HG03521 (cell line): ENCODE measurements around the gene SIRPG.
"Not testable (repeated sequence)": the region's sequence is repeated elsewhere in the genome, so short reads cannot be mapped to it uniquely, and the experiment has no call there.

Experiments
- ATAC-seq: cut with Tn5 transposase; IDR thresholded peaks from one replicate; pipeline ENCODE4 v1.9.1; 2021; ENCODE audit warnings: mild to moderate bottlenecking, moderate library complexity; ENCODE audit not compliant: unreplicated experiment

SIRPG gene

DNA sequence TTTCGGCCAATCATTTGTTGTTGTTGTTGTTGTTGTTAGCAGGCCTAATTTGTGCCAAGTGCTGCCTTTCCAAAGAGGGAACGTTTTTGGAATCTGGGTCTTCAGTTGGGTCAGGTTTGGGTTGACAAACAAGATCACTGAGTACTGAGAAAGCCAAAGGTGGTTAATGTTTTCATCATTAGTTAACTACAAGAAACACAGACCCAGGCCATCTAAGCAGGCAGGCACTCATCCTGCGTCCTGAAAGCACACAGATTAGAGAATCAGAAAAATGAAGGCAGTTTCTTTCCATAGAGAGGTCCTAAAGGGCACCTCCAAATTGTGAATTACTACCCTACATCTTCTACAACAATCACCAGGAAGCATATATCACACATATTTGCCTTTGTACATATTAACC lies 15.1 kb upstream of the SIRPG start:
- no peak for ATAC-seq

DNA sequence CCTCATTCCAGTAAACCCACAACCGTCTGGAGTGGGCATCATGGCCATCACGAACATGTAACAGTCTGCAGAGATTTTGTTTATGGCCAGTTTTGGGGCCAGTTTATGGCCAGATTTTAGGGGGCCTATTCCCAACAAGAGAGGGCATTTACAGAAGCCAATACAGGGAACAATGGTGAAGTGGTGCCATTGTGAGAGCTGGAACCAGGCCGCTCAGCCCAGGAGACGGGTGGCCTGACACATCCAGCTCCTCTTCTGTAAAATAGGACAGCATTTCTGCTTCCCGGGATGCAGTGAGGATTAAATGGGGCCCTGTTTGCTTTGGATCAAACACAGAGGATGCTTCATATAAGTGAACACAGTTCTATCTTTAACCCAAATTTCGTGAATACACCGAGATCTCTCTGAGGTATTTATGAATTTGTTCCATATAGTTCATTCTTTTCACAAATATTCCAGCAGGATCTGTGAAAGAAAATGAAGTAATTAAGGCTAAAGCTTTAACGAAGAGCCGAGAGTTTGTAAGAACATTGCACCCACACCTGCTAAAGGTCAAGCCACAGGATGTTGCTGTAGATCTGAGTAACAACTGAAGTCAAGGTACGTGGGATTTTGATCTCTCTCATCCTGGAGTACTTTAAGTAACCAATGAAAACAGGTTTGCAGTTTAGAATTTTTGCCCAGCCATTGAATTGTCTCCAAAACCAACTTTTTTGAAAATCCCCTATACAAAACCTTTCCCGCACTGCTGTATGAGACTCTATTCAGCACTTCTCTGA lies 14.5 kb upstream of the SIRPG start:
- no peak for ATAC-seq

DNA sequence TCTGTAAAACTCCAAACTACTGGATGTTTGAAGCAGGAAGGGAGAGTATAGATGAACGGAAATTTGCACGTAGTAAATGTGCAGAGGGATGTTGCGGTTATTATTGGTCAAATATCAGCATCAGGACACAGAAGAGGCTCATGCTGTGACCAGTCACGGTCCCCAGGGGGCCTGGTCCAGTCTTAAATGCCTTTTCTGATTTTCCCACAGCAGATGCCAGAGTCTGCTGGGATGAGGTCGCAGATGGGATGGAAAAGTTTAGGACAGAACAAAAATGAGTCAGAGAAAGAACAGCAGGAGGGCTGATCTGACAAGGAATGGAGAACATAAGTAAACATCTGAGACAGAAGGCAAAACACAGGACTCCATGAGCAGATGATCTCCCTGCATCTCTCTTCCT lies 11.7 kb upstream of the SIRPG start:
- ATAC-seq: no peak

DNA sequence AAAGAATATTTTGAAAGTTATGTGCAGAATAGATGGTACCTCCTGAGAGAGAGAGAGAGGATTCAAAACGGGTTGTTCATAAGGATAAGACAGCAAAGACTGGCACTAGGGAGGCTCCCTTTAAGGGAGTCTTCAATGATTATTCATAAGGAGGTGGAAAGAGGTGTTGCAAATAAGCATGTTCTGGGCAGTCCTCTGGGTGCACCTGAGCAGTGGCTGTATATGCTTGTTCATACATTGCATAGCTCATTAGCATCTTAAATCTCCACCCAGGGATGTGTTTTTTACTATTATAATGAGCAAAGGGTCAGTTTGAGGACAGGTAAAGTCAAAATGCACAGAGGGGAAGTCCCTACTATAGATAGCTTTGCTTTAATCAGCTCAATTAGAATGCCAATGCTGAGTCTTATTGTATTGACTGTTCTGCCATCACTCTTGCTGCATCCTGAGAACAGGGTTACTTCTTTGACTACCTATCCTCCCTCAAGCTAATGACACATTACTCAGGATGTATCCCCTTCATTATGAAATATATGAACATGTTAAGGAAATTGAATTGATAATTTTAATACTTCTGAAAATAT lies 10.0 kb upstream of the SIRPG start:
- no peak for ATAC-seq

DNA sequence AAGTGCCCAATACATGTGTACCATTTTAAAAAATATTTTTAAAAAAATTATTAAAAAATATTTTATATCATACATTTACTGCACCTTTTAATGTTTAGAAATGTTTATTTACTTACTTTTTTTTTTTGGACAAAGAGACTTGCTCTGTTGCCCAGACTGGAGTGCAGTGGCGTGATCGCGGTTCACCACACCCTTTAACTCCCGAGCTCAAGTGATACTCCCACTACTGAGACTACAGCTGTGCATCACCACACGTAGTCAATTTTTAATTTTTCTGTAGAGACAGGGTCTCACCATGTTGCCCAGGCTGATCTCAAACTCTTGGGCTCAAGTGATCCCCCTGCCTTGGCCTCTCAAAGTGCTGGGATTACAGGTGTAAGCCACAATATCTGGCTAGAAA lies 9.2 kb upstream of the SIRPG start:
- no peak for ATAC-seq

DNA sequence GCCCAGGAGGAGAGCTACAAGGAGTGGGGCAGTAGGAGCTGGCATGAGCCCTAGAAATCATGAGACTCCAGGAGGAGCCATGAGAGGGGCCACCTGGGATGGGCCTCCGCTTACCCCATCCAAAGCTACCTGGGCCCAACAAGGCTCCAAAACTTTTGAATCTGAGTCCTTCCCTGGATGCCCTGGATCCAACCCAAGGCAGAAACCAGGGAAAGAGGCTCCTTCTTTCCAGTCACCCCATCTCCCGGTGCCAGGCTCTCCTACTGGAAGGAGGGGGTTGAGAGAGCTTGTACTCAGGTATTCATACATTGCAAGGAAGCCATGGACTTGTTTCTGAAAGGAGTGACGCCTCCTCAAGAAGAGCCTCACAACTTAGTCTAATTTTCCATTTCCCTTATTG lies 7.8 kb upstream of the SIRPG start:
- no peak for ATAC-seq

DNA sequence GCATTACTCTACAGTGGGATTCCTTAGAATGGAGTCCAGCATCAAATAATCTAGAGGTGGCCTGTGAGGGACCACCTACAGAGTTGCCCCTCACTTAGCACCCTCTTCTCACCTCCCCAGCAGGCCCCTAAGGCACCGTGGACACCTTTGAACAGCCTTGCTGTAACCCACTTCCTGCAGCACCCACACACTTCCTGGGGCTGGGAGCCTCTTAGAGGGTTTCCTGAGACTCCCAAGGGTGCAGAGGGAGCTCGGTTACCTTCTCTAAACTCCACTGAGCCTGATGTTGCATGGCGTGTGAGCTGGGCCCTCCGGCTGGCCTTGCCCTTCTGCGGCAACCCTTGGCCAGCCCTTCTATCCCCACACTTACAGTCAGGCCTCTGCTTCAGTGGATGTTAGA lies 7.3 kb upstream of the SIRPG start:
- ATAC-seq: no peak

DNA sequence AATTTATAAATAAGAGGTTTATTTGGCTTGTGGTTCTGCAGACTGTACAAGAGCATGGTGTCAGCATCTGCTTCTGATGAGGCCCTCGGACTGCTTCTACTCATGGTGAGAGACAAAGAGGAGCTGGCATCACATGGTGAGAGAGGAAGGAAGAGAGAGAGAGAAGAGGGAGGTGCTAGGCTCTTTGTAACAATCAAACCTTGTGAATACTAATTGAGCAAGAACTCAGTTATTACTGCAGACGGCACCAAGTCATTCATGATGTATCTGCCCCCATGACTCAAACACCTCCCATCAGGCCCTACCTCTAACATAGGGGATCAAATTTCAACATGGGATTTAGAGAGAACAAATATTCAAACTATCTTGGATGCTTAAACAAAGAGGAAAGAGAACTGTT lies 6.3 kb upstream of the SIRPG start:
- no peak for ATAC-seq

DNA sequence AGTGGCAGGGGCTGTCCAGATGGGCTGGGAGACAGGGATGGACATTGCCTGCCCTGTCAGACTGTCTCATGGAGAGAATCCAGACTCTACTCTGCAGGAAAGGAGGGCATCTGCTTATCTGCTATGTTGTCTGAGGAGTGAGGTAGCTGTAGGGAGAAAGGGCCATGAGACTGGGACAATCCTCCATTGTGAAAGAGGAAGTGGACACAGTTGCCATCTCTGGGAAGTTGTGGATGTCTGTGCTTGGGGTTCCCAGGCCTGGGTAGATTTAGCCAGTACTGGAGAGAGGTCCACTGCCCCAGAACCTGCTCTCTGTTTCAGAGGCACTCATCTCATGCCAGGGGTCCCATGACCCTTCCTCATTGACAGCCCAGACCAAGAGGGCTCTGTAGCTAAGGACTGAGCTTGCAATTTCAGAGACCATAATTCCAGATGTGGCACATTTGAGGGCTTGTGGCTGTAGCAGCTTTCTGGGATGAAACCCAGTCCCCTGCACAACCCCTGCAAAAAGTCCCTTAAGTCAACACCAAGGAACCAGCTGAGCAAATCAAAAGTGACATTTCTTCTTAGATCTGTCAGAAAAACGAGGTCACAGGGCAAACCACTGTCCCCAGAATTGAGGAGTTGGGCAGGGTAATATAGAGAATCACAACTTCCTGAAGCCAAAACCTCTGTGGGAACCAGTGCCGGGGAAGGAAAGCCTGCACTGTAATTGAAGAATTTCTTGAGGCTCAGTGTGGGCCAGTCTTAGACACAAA lies 4.1 kb upstream of the SIRPG start:
- ATAC-seq: no peak

DNA sequence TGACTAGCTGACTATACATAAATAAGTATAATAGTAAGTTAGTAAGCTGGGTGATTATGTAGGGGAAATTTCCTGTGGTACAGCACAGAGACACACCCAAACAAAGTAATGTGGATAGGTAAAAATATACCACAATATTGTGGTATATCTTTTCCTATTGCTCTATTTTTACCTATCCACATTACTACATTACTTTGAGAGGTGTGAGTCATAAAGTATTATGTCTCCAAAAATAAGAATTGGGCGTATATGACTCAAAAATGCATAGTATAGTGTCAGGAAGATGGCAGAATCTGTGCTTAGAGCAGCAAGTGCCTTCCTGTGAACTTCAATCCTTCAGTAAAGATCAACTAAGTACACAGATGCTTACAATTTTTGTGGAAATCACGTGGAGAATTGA lies 2.7 kb upstream of the SIRPG start:
- no peak for ATAC-seq

DNA sequence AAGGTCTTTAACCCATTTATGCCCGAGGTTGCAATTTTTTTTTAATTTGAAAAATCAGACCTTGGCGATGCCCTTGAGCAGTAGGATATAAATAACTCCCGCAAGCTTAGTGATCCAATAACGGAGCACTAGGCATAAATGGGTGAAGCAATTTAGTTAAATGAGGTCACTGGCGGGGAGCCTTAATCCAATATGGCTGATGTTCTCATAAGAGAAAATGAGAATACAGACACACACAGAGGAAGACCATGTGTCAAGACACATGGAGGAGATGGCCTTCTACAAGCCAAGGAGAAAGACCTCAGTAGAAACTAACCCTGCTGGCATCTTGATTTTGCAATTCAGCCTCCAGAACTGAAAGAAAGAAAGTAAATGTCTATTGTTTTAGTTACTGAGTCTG lies 735 bp downstream of the SIRPG start:
- no peak for ATAC-seq

DNA sequence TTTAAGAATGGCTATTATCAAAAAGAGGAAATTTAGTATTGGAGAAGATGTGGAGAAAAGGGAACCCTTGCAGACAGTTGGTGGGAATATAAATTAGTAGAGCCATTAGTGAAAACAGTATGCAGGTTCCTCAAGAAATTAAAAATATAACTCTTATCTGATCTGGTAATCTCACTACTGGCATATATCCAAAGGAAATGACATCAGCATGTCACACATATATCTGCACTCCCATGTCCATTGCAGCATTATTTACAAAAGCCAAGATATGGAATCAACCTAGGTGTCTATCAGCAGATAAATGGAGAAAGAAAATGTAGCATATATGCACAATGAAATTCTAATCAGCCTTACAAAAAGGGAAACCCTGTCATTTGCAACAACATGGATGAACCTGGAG lies 2.6 kb downstream of the SIRPG start:
- ATAC-seq: no peak

DNA sequence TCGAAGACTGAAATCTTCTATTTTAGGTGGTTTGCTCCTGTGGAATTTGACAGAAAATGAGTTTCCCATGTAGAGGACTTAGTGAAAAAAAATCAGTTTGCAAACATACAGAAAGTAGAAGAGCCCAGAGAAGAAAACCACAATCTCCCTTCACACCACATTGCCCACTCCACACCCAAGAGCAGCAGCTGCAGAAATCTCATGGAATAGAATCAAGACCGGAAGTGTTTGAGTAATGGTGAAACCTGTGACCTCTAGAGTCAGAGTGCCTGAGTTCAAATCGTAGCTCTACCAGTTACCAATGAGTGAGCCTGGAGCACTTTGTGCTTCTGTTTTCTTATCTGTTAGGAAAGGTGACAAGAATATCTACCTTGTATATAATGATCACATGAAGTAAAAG lies 4.6 kb downstream of the SIRPG start:
- no peak for ATAC-seq

DNA sequence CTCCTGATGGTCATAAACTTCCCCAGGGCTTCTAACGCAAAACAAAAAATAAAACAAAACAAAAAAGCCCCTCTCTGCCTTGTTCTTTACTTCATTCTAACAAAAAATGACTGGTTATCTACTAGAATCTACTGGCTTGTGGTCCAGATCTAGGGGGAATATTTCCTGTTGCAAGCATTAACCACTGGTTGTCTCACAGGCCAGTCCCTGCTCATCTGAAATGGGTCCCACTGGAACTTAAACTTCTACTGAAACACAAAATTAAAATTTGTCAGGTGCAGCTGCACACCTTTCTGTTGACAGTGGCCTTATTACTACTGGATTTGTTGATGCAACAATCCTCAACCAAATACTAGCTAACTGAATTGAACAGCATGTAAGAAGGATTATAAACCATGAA lies 5.5 kb downstream of the SIRPG start:
- ATAC-seq: no peak

DNA sequence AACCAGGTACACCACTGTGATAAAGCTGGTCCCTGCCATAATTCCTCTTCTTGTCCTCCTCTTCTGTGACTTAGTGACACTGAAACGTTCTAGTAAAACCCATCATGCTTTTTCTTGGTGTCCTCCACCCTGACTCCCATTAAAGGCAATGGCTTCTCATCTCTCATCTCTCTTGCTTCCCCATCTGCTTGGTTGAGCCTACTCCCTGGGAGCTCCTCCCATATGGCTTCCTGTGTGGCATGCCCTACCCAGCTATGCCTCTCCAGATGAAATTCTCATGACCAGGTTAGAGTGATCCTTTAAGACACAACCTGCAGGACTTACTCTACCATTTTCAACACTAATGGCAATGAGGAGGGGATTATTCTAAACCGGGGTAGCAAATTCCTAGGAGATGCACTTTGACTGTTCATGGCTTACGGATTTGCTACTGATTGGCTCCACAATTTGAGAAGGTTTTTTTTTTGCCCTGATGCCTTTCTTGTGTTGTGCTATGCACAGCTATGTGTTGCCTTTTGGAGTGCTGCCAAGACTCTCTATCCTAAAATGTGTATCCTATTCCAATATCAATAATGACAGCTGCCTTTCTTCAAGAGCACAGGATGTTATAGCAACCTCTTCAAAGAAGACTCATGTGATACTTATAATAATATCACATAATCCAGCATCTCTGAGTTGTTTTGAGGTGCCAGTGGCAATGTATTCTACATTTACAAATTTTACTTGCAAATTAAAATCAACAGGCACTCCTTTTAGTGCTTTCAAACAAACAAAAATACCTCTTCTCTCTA lies 6.1 kb downstream of the SIRPG start:
- no peak for ATAC-seq

DNA sequence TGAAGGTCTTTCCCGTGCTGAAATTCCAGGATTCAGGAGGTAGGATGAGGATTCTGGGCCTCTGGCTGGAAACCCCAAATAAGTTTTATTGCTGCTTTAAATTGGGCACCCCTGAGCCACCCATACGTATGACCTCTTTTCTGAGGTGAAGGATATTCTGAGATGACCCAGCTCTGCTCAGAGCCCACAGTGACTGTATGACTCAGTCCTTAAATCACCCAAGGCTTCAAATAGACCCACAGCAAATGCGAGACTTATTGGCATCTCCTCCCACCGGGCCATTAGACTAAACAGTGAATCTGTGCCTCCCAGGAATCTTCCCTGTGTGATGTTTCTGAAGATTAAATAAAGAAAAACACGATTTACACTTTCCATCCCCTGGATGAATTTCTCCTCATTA lies 9.5 kb downstream of the SIRPG start:
- no peak for ATAC-seq

DNA sequence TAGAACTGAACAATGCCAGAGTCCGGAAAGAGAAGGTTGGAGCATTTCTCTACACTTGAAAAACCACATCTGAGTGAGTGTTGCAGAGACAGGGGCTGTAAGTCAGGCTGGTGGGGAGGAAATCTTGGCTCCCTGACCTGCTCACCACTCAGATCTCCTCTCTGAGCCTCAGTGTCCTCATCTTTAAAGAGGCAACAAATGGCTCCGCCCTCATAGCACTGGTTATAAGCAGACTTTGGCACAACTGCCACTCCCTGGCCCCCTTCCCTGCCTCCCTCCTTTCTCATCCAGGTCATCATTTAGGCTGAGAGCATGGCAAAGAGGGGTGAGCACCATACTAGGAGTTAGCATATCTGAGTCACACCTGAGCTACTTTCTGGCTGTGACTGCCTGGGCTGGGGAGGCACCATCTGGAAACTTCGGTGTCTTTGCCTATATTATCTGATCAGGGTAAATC lies 10.6 kb downstream of the SIRPG start:
- no peak for ATAC-seq

DNA sequence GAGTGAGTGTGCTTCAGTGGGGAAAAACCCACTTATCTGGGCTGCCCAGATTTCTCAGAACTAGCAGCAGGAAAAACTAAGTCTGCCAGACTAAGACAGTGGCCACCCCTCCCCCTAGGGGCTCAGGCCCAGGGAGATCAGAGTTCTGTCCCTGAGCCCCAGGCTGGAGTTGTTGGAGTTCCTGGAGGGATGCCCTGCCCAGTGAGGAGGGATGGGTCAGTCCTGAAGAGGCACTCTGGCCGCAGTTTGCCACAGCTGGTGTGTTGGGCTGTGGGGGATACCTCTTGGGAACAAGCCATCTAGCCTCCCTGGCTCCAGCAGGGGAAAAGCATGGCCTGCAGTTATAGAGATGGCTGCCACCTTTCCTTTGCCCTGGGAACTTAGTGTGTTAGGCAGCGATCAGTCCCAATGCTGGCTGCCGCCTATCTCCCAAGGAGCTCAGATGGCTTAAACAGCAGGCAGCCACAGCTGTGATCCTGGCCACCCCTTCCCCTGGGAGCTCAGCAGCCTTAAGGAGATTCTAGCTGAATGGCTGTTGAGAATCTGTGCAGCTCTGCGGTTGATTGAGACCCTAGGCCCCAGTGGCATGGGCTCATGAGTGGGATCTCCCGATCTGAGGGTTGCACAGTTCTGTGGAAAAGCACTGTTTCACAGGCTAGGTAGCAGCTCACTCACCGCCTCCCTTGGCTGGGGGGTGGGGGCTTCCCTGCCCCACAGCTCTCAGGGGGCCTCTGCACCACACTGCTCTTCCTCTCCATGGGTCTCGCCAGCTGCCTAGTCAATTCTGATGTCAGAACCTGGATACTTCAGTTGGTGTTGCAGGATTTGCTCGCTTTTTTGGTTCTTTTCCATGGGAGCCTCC lies 13.2 kb downstream of the SIRPG start:
- ATAC-seq: no peak

DNA sequence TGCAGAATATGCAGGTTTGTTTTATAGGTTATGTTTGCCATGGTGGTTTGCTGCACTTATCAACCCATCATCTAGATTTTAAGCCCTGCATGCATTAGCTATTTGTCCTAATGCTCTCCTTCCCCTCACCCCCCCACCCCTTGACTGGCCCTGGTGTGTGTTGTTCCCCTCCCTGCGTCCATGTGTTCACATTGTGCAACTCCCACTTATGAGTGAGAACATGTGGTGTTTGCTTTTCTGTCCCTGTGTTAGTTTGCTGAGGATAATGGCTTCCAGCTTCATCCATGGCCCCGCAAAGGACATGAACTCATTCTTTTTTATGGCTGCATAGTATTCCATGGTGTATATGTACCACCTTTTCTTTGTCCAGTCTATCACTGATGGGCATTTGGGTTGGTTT lies 18.9 kb downstream of the SIRPG start:
- ATAC-seq: not testable (repeated sequence)

DNA sequence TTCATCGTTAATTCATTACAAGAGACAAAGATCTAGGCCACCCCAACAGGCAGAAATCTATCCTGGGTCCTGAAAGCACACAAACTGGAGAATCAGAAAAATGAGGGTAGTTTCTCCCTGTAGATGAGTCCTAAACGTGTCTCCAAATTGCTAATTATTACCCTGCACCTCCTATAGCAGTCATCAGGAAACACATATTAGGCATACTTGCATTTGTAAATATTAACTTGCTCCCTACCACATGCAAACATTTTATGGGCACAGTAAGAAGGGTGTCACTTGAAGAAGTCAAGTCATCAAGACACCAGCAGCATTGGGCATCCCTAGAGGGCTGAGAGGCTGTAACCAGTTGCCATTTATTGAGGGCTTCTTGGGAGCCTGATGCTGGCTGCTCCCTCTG lies 19.8 kb downstream of the SIRPG start:
- no peak for ATAC-seq
